GM12872 (cell line): ENCODE measurements around the gene RGS2.

Experiments used
- TF ChIP-seq, protein P1 (sequence below): IDR thresholded peaks from 3 replicates; pipeline ENCODE4 v1.5.1; 2011; ENCODE audit warnings: low read depth, mild to moderate bottlenecking, low read length, moderate library complexity; ENCODE audit not compliant: insufficient read depth

RGS2 gene

DNA sequence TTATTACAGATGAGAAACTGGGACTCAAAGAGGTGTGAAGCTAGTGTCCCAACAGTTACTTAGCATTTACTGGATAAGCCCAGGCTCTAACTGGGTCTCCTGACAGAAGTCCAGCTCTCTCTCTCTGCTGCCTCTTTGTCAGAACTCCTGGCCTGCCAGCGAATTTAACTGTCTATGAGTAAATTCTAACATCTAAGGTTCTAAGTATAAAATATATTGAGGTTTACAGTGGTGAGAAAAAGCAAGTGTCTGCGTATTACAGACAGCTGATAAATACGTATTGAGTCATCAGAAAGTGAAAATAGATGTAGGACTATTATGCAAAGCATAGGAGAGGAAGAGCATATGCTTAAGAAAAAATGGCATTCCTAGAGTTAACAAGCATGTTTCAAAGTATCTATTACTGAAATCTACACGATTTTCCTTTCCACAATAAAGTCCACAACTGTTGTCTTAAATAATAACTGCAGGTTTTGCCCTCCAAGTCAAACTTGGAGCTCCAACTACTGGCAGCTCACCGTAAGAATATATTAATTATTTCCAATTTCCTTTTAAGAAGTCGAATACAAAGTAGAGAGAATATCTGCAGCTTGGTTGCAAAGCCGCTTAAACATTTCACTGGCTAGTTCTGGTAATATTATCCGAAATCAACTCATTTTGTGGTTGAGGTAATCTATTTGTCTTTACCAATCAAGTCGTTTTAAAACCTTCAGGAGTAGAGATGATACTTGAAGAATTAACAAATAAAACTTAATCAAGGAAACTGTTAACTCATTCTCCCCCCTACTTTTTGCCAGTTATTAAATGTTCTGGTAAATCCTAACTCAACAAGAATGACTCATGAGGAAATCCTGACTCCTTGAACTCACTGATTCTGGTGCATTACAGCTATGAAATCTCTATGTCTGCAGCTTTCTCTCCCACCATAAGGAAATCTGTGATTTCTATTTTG lies 1.4 kb upstream of the RGS2 start:
- TF ChIP-seq, protein P1, sequence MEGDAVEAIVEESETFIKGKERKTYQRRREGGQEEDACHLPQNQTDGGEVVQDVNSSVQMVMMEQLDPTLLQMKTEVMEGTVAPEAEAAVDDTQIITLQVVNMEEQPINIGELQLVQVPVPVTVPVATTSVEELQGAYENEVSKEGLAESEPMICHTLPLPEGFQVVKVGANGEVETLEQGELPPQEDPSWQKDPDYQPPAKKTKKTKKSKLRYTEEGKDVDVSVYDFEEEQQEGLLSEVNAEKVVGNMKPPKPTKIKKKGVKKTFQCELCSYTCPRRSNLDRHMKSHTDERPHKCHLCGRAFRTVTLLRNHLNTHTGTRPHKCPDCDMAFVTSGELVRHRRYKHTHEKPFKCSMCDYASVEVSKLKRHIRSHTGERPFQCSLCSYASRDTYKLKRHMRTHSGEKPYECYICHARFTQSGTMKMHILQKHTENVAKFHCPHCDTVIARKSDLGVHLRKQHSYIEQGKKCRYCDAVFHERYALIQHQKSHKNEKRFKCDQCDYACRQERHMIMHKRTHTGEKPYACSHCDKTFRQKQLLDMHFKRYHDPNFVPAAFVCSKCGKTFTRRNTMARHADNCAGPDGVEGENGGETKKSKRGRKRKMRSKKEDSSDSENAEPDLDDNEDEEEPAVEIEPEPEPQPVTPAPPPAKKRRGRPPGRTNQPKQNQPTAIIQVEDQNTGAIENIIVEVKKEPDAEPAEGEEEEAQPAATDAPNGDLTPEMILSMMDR: peak; percentile 24; the same call in 1 of the 3 replicates

- TF ChIP-seq, protein P1: no peak
These were observed 699 bp upstream of the RGS2 start for GRCh38 chr1:192808163-192808517.

GRCh38 chr1:192809307-192810252 lies 741 bp downstream of the RGS2 start:
- TF ChIP-seq, protein P1: no peak

DNA sequence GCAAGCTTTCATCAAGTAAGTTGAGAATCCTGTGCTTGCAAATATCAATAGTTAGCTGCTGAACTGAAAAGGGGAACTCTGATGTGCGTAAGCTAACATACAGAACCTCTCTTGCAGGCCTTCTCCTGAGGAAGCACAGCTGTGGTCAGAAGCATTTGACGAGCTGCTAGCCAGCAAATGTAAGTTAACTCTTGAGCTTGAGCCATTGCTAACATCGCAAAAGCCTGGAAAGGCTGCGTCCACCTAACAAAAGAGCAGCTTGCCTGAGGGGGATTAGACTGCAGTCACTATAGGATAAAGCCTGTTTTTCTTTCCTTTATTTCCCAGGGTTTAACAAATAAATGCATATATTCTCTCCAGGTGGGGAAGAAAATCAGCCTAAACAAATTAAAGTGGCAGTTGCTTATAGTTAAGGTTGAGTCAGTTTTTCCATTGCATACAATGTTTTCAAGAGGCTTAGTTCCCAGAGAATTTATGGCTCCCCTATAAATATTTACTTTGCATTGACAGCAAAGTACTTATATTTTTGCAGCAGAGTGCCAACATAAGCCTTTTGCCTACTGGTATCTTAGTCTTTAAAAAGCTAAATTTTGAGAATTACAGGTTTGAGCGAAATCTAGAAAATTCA lies 1.5 kb downstream of the RGS2 start:
- TF ChIP-seq, protein P1: no peak

GRCh38 chr1:192811006-192811405 lies 2.2 kb downstream of the RGS2 start:
- TF ChIP-seq, protein P1: no peak

- TF ChIP-seq, protein P1: no peak
These were observed 2.9 kb downstream of the RGS2 start for GRCh38 chr1:192811594-192812239.
